PC-9 (cell line): Measurements from ENCODE around the gene LBX1. TPM values are rescaled to one million over a fixed set of nuclear protein-coding genes. Genes with fewer than 3 reads are reported as not detected.

Source experiments
- BruUV-seq: library from RNA; stranded (reverse); fragments of 400-500 nt; replicated peaks from 2 replicates; lab custom pipeline; 2021; lab: Mats Ljungman, UMichigan
- CTCF ChIA-PET: fragments of 300-600 bp; sonication (Branson Sonifier 250); formaldehyde crosslinking; loops from one replicate; lab custom pipeline; 2022; ENCODE audit warnings: antibody characterized with exemption; lab: Charles Lee
- POLR2A ChIA-PET: fragments of 300-600 bp; sonication (Branson Sonifier 250); formaldehyde crosslinking; loops from one replicate; lab custom pipeline; 2022; ENCODE audit warnings: antibody characterized with exemption; ENCODE audit not compliant: unreplicated experiment; lab: Charles Lee
- DNase-seq, 2 experiments: peaks; one replicate each; pipeline versions ENCODE4 v3.0.0 to v3.0.0-alpha.2; 2015 to 2022; ENCODE audit warnings: mixed read lengths in 1 of 2
- H2AFZ ChIP-seq: fragments of 200-600 bp; sonication (generic); 2 replicates; pipeline ENCODE4 v1.8.1; 2017; ENCODE audit warnings: antibody characterized with exemption
- H3F3A ChIP-seq: fragments of 200-600 bp; sonication (generic); 2 replicates; pipeline ENCODE4 v1.8.1; 2017; ENCODE audit warnings: antibody characterized with exemption, mild to moderate bottlenecking, low read depth; ENCODE audit not compliant: insufficient read depth
- H3K27ac ChIP-seq: fragments of 200-600 bp; sonication (generic); 2 replicates; pipeline ENCODE4 v1.6.1; 2016; ENCODE audit warnings: mixed run types
- H3K27me3 ChIP-seq: fragments of 200-600 bp; sonication (generic); 2 replicates; pipeline ENCODE4 v1.6.1; 2016; ENCODE audit warnings: low read depth, mixed run types; ENCODE audit not compliant: insufficient read depth
- H3K36me3 ChIP-seq: fragments of 200-600 bp; sonication (generic); 2 replicates; pipeline ENCODE4 v1.6.1; 2016; ENCODE audit warnings: low read depth, mixed run types
- H3K4me1 ChIP-seq: fragments of 200-600 bp; sonication (generic); replicated peaks from 2 replicates; pipeline ENCODE4 v1.6.1; 2016; ENCODE audit warnings: mixed run types; ENCODE audit not compliant: insufficient read depth
- H3K4me2 ChIP-seq: fragments of 200-600 bp; sonication (generic); 2 replicates; pipeline ENCODE4 v1.6.1; 2017; ENCODE audit warnings: mixed run types
- H3K4me3 ChIP-seq: fragments of 200-600 bp; sonication (generic); 2 replicates; pipeline ENCODE4 v1.6.1; 2016; ENCODE audit warnings: mixed run types
- H3K79me2 ChIP-seq: fragments of 200-600 bp; sonication (generic); 2 replicates; pipeline ENCODE4 v1.6.1; 2017; ENCODE audit warnings: low read depth, mixed run types
- H3K9me2 ChIP-seq: fragments of 200-600 bp; sonication (generic); 2 replicates; pipeline ENCODE4 v1.8.1; 2017; ENCODE audit warnings: mild to moderate bottlenecking; ENCODE audit not compliant: insufficient read depth
- H3K9me3 ChIP-seq: fragments of 200-600 bp; sonication (generic); 2 replicates; pipeline ENCODE4 v1.8.1; 2016; ENCODE audit warnings: low read depth; ENCODE audit not compliant: insufficient read depth
- H4K20me1 ChIP-seq: fragments of 200-600 bp; sonication (generic); 2 replicates; pipeline ENCODE4 v1.8.1; 2017; ENCODE audit not compliant: insufficient read depth
- EZH2 ChIP-seq: fragments of 200-600 bp; sonication (generic); IDR thresholded peaks from 2 replicates; pipeline ENCODE4 v1.8.0; 2017; ENCODE audit warnings: antibody characterized with exemption, low read depth
- intact Hi-C: fragments of 100-400 bp; cut with micrococcal nuclease; formaldehyde crosslinking; loops from one replicate; pipeline ENCODE4 v1.10.0; 2022; ENCODE audit not compliant: unreplicated experiment
- total RNA-seq: library from RNA; stranded (reverse); gene quantifications from 2 replicates; pipeline ENCODE4 v1.2.3, GENCODE V29; 2021
- TF ChIP-seq, protein P1 (sequence below): fragments of 200-600 bp; sonication (generic); conservative IDR thresholded peaks from 2 replicates; pipeline ENCODE4 v1.6.1; 2017; ENCODE audit warnings: mixed run types, antibody characterized with exemption, mild to moderate bottlenecking, moderate library complexity

Gene LBX1
- total RNA-seq, 1 experiment from 2014 or later, result not detected

DNA sequence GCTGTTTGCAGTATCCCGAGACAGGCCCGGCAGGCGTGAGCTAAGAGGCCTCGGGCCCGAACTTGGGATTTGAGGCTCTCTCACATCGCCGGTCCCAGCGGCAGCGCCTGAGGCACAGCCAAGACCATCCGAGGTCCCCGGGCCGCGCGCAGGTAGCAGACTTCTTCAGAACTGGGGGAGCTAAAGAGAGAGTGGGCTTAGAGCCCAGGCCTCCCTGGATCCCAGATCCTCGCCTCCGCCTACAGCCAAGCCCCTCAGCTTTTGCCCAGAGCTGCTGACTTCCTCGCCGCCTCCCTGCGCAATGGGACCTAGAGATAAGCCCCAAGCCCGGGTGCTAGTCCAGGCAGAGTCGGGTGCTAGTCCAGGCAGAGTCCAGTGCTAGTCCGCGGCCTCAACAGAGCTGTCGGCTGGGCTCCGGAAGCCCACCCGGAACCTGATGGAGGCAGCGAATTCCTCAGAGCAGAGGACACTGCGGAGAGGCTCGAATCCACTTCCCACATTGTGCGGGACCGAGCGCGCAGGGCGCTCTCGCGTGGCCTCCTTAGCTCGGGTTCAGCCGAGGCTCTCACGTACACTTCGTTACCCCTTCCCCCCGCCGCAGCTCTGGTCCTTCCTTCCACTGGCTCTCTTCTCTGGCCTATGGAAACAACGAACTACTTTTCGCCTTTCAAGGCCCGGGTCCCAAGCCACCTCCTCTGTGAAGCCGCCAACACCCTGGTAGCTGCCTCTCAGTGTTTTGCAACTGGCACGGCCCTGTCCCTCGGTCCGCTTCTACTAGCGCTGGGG lies 5.8 kb downstream of the LBX1 start:
- intact Hi-C loops, result no loop called here
- H3K79me2 ChIP-seq, result no peaks in the 10 kb centered on the region
- H3K9me3 ChIP-seq, result no peaks in the 10 kb centered on the region
- H3K36me3 ChIP-seq, result no peaks in the 10 kb centered on the region
- no peaks in the 10 kb centered on the region for H3F3A ChIP-seq
- no peak overlapping the region for H3K4me3 ChIP-seq
- TF ChIP-seq, protein P1, sequence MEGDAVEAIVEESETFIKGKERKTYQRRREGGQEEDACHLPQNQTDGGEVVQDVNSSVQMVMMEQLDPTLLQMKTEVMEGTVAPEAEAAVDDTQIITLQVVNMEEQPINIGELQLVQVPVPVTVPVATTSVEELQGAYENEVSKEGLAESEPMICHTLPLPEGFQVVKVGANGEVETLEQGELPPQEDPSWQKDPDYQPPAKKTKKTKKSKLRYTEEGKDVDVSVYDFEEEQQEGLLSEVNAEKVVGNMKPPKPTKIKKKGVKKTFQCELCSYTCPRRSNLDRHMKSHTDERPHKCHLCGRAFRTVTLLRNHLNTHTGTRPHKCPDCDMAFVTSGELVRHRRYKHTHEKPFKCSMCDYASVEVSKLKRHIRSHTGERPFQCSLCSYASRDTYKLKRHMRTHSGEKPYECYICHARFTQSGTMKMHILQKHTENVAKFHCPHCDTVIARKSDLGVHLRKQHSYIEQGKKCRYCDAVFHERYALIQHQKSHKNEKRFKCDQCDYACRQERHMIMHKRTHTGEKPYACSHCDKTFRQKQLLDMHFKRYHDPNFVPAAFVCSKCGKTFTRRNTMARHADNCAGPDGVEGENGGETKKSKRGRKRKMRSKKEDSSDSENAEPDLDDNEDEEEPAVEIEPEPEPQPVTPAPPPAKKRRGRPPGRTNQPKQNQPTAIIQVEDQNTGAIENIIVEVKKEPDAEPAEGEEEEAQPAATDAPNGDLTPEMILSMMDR, result no peak
- TF ChIP-seq EZH2, result no peak
- ChIA-PET POLR2A (no interaction called here), CTCF (no interaction called here)
- BruUV-seq, result no TSS peak
- DNase-seq, result no peak
- no peaks in the 10 kb centered on the region for H4K20me1 ChIP-seq
- no peaks in the 10 kb centered on the region for H3K4me1 ChIP-seq
- H3K4me2 ChIP-seq, result no peak overlapping the region
- peaks cover 48% of the 10 kb centered on the region for H3K27me3 ChIP-seq
- no peaks in the 10 kb centered on the region for H3K9me2 ChIP-seq
- no peak overlapping the region for H2AFZ ChIP-seq
- H3K27ac ChIP-seq, result no peak overlapping the region

DNA sequence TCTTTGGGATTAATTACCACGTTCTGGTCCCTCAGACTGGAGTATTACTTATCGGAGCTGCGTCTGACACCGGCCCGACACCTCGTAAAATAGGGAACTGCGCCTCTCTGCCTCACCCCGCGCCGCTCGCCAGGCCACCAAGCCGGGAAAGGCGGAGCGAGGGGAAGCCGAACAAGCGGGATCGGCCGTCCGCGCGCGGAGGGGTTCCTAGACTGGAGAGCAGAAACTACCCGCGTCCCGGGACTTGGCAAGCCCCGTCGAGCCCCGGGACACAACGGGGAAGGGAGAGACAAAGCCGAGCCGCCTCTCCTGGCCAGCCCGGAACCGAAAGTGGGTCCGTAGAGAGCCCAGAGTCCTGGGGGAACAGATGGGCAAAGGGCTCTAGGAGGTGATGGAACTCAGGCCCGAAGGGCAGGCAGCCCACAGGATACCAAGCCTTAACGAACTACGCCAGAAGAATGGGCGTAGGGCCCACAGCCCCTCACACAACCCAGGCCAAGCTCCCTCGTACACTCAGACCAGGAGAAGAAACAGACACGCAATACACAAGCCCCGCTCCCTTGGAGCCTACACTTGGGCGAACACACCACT lies 6.5 kb downstream of the LBX1 start:
- BruUV-seq, result no TSS peak
- no peaks in the 10 kb centered on the region for H4K20me1 ChIP-seq
- POLR2A ChIA-PET, result no interaction called here

DNA sequence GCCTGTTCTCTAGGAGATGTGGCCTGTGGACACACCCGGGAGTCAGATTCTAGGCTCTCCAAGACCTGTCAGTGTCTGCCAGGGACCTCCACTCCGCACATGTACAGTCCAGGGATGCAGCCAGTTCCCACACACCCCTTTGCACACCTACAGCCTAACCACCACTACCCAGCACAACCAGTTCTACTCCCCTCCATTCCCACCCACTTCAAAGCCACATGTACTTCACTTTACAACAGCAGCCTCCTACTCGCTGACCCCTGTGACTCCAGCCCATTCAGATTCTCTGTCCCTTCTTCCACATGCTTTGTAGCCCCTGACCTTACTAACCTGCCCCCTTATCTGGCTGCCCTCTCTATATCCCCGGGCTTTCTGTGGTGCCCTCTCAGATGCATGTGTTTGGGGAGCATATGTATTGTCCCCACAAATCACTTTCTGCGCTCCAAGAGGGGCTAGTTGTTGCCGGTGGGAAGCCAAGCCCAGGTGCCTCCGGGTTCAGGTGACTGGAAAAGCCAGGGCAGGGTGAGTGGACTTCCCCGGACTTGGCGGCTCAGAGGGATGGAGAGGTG lies 7.2 kb downstream of the LBX1 start:
- ChIA-PET CTCF (interaction anchor here (0.6 to 0.7 kb wide), 2 partner anchors 172 to 222 kb away, joined by 3 read pairs; no protein-coding TSS in a partner anchor), POLR2A (no interaction called here)
- Histone ChIP-seq H4K20me1 (no peaks in the 10 kb centered on the region), H3K27me3 (peaks cover 52% of the 10 kb centered on the region), H3K79me2 (no peaks in the 10 kb centered on the region), H3K9me3 (no peaks in the 10 kb centered on the region), H2AFZ (no peak overlapping the region), H3F3A (no peaks in the 10 kb centered on the region), H3K4me1 (no peaks in the 10 kb centered on the region), H3K4me2 (no peak overlapping the region), H3K36me3 (no peaks in the 10 kb centered on the region), H3K27ac (no peak overlapping the region), H3K9me2 (no peaks in the 10 kb centered on the region), H3K4me3 (no peak overlapping the region)
- no peak for DNase-seq
- TF ChIP-seq, protein P1, result no peak
- no peak for TF ChIP-seq EZH2
- no TSS peak for BruUV-seq
- intact Hi-C loops, result no loop called here

More for the DNA sequence above, 6.5 kb downstream of the LBX1 start:
- no peak overlapping the region for H3K4me3 ChIP-seq
- H3F3A ChIP-seq, result no peaks in the 10 kb centered on the region
- H3K4me1 ChIP-seq, result no peaks in the 10 kb centered on the region
- H3K36me3 ChIP-seq, result no peaks in the 10 kb centered on the region
- H3K4me2 ChIP-seq, result no peak overlapping the region
- no peak overlapping the region for H3K27ac ChIP-seq
- intact Hi-C loops, result no loop called here
- no peak for DNase-seq
- TF ChIP-seq EZH2, result no peak
- TF ChIP-seq, protein P1, result no peak
- H3K9me3 ChIP-seq, result no peaks in the 10 kb centered on the region
- H3K9me2 ChIP-seq, result no peaks in the 10 kb centered on the region
- no peak overlapping the region for H2AFZ ChIP-seq
- H3K79me2 ChIP-seq, result no peaks in the 10 kb centered on the region
- CTCF ChIA-PET, result interaction anchor here (0.6 to 0.7 kb wide), 2 partner anchors 173 to 221 kb away, joined by 3 read pairs; no protein-coding TSS in a partner anchor
- peaks cover 52% of the 10 kb centered on the region for H3K27me3 ChIP-seq
